Suprapubic skin (tissue), 4 donors: ENCODE results near the gene TFCP2L1.

ENCODE experiments used
- CTCF ChIP-seq, 2 donors: fragments of 200-600 bp in 1 of 2; fragments of 450-650 bp in 1 of 2; sonication (generic) in 1 of 2; IDR thresholded peaks; one replicate each; pipeline ENCODE4 v1.5.1; 2016 to 2019; ENCODE audit warnings: antibody characterized with exemption in 2 of 2, mild to moderate bottlenecking in 1 of 2, moderate library complexity in 1 of 2
- EP300 ChIP-seq: sonication (generic); formaldehyde crosslinking; IDR thresholded peaks from one replicate; pipeline ENCODE4 v1.6.1; 2017; ENCODE audit warnings: antibody characterized with exemption
- POLR2A ChIP-seq, 2 donors: fragments of 450-650 bp; IDR thresholded peaks; one replicate each; pipeline ENCODE4 v1.6.1; 2017; ENCODE audit warnings: antibody characterized with exemption in 2 of 2, mild to moderate bottlenecking in 2 of 2, moderate library complexity in 2 of 2
- POLR2AphosphoS5 ChIP-seq, 3 donors: sonication (generic); formaldehyde crosslinking; IDR thresholded peaks; one replicate each; pipeline ENCODE4 v1.6.1; 2017; ENCODE audit warnings: antibody characterized with exemption in 3 of 3

DNA sequence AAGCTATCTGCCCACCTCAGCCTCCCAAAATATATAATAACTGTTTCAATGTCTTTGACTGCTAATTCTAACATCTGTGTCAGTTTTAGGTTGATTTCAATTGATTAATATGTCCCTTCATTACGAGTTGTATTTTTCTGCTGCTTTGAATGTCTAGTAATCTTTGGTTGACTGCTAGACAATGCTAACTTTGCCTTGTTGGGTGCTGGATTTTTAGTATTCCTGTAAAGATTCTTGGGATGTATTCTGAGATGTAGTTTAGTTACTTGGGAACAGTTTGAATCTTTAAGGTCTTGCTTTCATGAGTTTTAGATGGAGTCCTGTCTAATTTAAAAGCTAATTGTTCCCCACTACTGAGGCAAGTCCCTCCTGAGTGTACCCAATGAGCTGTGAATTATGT lies 114.4 kb downstream of the TFCP2L1 start:
- TF ChIP-seq CTCF (IDR thresholded peaks at IDR 0.05) (no peak), POLR2AphosphoS5 (IDR thresholded peaks at IDR 0.05) (no peak), EP300 (no peak), POLR2A (IDR thresholded peaks at IDR 0.05) (no peak)
